GM18867 (cell line): ENCODE results near the gene NAT14.
"Not testable (repeated sequence)": the region's sequence is repeated elsewhere in the genome, so short reads cannot be mapped to it uniquely, and the experiment has no call there.

Source experiments
- ATAC-seq: cut with Tn5 transposase; IDR thresholded peaks from one replicate; pipeline ENCODE4 v1.9.1; 2021; ENCODE audit warnings: mild to moderate bottlenecking, moderate library complexity; ENCODE audit not compliant: unreplicated experiment

NAT14 gene

DNA sequence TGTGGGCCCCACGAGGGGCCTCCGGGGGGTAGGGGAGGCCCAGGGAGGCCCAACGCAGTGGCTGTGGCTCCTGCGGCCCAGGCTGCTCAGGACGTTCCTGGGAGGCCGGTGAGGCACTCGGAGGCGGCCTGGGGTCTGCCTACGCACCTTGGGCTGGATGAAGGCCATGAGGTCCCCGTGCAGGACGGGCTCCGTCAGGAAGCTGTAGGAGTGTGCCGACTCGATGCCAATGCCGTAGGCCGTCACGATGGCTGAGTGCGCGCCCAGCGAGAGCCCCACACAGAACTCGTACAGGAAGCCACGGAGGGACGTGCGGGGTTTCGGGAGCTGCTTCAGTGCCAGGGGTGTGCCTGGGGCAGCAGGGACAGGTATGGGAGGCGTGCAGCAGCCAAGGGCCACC, 46.0 kb downstream of the NAT14 start:
- no peak for ATAC-seq

DNA sequence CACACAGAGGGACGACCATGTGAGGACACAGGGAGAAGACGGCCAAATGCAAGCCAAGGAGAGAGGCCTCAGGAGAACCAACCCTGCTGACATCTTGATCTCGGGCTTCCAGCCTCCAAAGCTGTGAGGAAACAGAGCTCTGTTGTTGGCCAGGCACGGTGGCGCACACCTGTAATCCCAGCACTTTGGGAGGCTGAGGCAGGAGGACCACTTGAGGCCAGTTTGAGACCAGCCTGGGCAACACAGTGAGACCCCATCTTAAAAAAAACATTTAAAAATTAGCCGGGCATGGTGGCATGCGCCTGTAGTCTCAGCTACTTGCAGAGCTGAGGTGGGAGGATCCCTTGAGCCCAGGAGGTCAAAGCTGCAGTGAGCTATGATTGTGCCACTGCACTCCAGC, 49.3 kb downstream of the NAT14 start:
- not testable (repeated sequence) for ATAC-seq

DNA sequence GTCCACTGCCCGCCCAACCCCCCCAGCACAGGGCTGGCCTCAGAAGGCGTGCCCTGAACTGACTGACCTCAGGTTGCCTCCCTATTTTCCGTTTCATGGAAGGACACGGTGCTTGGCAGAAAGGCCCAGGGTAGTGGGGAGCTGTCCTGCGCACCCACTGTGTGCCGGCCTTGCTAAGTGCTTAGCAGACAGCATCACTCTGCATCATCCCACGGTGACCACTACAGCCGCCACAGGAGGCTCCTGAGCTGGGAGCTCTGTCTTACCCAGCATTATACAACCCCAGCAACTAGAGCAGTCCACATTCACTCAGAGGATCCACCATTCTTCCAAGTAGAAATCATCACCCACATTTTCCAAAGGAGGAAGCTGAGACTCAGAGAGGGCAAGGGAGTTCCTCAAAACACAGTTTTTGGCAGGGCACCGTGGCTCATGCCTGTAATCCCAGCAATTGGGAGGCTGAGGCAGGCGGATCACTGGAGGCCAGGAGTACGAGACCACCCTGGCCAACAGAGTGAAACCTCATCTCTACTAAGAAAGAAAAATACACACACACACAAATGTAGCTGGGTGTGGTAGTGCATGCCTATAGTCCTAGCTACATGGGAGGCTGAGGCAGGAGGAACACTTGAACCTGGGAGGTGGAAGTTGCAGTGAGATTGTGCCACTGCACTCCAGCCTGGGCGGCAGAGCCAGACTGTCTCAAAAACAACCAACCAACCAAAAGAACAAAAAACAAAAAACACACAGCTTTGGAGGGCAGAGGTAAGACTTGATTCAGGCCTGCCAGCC, 50.4 kb downstream of the NAT14 start:
- no peak for ATAC-seq

DNA sequence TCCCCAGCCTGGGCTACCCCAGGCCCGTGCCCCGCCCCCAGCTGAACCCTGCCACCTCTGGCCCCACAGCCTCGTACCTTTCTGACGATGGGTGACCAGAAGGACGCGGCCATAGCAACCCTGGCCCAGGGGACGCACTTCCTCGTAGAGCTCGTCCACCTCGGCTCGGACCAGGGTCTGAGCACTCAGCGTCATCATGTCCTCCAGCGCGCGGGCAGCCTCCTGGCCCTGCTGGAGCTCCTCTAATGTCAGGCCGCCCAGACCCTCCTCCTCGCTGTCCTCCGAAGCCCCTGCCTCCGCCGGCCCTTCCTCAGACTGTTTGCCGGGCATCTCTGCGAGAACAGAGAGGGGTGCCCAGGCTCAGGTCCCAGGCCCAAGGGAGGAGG, 51.0 kb downstream of the NAT14 start:
- no peak for ATAC-seq

DNA sequence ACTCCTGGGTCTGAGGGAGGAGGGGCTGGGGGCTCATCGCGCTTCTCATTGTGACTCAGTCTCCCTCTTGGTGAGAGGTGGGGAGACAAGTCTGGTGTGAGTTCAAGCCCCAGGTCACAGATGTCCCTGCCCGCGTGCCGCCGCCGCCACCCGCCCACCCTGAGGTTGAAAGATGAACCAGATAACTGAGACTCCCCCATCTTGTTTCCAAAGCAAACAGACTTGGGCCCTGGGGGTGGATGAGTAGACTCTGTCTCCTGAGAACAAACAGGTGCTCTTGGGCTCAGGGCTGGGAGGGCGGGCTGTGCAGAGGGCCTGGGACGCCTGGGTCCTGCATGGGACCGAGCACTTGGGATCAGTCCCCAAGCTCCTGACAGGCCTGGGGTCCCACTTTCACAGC, 51.4 kb downstream of the NAT14 start:
- ATAC-seq: no peak
